OCI-LY3 (cell line): ENCODE data around the gene NDE1.

Experiments used
- EZH2phosphoT487 ChIP-seq: fragments of 200-600 bp; shearing (Covaris generic); IDR thresholded peaks from 2 replicates; pipeline ENCODE4 v1.6.1; 2018; ENCODE audit warnings: antibody characterized with exemption, mixed run types, low read depth
- TF ChIP-seq, protein P1 (sequence below): fragments of 200-600, 300-600 bp; sonication (generic); IDR thresholded peaks from 2 replicates; pipeline ENCODE4 v1.5.1; 2014; ENCODE audit warnings: antibody characterized with exemption, low read length, low read depth

DNA sequence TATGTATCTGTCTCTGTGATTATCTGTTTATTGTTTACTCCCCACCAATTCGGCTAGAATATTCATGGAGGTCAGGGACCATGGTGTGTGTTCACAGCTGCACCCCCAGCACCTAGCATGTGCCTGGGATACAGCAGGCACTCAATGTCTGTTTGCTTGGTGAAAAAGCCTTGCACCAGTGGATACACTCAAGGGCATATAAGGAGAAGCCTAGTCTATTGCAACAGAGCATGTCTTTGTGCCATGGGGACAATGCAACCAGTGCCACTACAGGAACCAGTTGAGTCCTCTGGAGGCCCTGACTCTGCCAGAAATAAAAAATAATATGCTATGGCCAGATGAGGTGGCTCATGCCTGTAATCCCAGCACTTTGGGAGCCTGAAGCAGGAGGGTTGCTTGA lies 93.6 kb downstream of the NDE1 start:
- TF ChIP-seq, protein P1, sequence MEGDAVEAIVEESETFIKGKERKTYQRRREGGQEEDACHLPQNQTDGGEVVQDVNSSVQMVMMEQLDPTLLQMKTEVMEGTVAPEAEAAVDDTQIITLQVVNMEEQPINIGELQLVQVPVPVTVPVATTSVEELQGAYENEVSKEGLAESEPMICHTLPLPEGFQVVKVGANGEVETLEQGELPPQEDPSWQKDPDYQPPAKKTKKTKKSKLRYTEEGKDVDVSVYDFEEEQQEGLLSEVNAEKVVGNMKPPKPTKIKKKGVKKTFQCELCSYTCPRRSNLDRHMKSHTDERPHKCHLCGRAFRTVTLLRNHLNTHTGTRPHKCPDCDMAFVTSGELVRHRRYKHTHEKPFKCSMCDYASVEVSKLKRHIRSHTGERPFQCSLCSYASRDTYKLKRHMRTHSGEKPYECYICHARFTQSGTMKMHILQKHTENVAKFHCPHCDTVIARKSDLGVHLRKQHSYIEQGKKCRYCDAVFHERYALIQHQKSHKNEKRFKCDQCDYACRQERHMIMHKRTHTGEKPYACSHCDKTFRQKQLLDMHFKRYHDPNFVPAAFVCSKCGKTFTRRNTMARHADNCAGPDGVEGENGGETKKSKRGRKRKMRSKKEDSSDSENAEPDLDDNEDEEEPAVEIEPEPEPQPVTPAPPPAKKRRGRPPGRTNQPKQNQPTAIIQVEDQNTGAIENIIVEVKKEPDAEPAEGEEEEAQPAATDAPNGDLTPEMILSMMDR, result no peak
- TF ChIP-seq EZH2phosphoT487, result no peak
